ENCODE data around the gene ZNF469. TPM values are rescaled to one million over a fixed set of nuclear protein-coding genes. Genes with fewer than 3 reads are reported as not detected.

The ZNF469 gene
- total RNA-seq, 1 experiment from 2014 or later, result 3.2 TPM

GRCh38 chr16:88352261-88353200, 30.2 kb upstream of the ZNF469 start:
- TF ChIP-seq ARID4B (CRISPR knock-in tag; IDR thresholded peaks at IDR 0.05; ENCODE audit: borderline replicate concordance), result no peak
- no peak for TF ChIP-seq ZNF512 (CRISPR knock-in tag; IDR thresholded peaks at IDR 0.05; ENCODE audit: borderline replicate concordance)
- no peak for TF ChIP-seq RELA (CRISPR knock-in tag; IDR thresholded peaks at IDR 0.05; ENCODE audit: borderline replicate concordance)
- TF ChIP-seq MYBL2 (CRISPR knock-in tag; IDR thresholded peaks at IDR 0.05), result no peak
- TF ChIP-seq ATF2 (CRISPR knock-in tag; IDR thresholded peaks at IDR 0.05; ENCODE audit: borderline replicate concordance, low read depth), result no peak
- TF ChIP-seq ZNF317 (CRISPR knock-in tag; IDR thresholded peaks at IDR 0.05; ENCODE audit: borderline replicate concordance, low read depth), result no peak
- no peak for TF ChIP-seq USF2 (CRISPR knock-in tag; IDR thresholded peaks at IDR 0.05)
- TF ChIP-seq GABPB1 (CRISPR knock-in tag; IDR thresholded peaks at IDR 0.05), result no peak
- no peak for TF ChIP-seq ZNF396 (CRISPR knock-in tag; IDR thresholded peaks at IDR 0.05; ENCODE audit: borderline replicate concordance)
- TF ChIP-seq MLX (CRISPR knock-in tag; IDR thresholded peaks at IDR 0.05), result no peak
- TF ChIP-seq ZNF263 (CRISPR knock-in tag; IDR thresholded peaks at IDR 0.05; ENCODE audit: low read depth), result no peak
- TF ChIP-seq ERG (CRISPR knock-in tag; IDR thresholded peaks at IDR 0.05), result no peak
- no peak for TF ChIP-seq JAZF1 (CRISPR knock-in tag; IDR thresholded peaks at IDR 0.05)
- TF ChIP-seq NFYB (CRISPR knock-in tag; conservative IDR thresholded peaks at IDR 0.05; ENCODE audit: low read depth), result no peak
- TF ChIP-seq CDX4 (CRISPR knock-in tag; IDR thresholded peaks at IDR 0.05; ENCODE audit: borderline replicate concordance), result no peak
- no peak for TF ChIP-seq E2F1 (CRISPR knock-in tag; IDR thresholded peaks at IDR 0.05)
- no peak for TF ChIP-seq AFF4 (CRISPR knock-in tag; IDR thresholded peaks at IDR 0.05; ENCODE audit: borderline replicate concordance)
- H3K27ac Mint-ChIP-seq, result no peak overlapping the region
- no peak overlapping the region for H3K4me3 Mint-ChIP-seq
- ChIA-PET POLR2A (no interaction called here), CTCF (no interaction called here)
- DNase-seq (ENCODE audit: low spot score) (no peak), ATAC-seq (no peak)
- peaks cover 8% of the 10 kb centered on the region for H3K9me3 Mint-ChIP-seq
- H3K36me3 Mint-ChIP-seq, result no peaks in the 10 kb centered on the region
- no peaks in the 10 kb centered on the region for H3K27me3 Mint-ChIP-seq (ENCODE audit: low read depth)
- H3K4me1 Mint-ChIP-seq, result no peaks in the 10 kb centered on the region

Measured in WTC11 (cell line).